CD4-positive, alpha-beta T cell (primary cell): Measurements from ENCODE around the gene PTPRN2. TPM values are rescaled to one million over a fixed set of nuclear protein-coding genes. Genes with fewer than 3 reads are reported as not detected.

Source experiments
- ATAC-seq: fragments of 200-7000 bp; cut with Tn5 transposase; one replicate; pipeline ENCODE4 v1.10.0; 2022; ENCODE audit warnings: mild to moderate bottlenecking; ENCODE audit not compliant: poor library complexity
- CTCF ChIA-PET: fragments of 350-600 bp; sonication (Branson Sonifier 250); formaldehyde crosslinking; loops from one replicate; lab custom pipeline; 2021; ENCODE audit warnings: antibody characterized with exemption, inconsistent platforms; lab: Charles Lee
- POLR2A ChIA-PET: fragments of 350-600 bp; sonication (Branson Sonifier 250); formaldehyde crosslinking; loops from one replicate; lab custom pipeline; 2021; ENCODE audit warnings: antibody characterized with exemption, inconsistent platforms; lab: Charles Lee
- DNase-seq, 14 experiments: peaks; one replicate each; pipeline ENCODE4 v3.0.0-alpha.2; 2013 to 2020; ENCODE audit warnings: mixed read lengths in 2 of 14
- H3K27ac ChIP-seq, 2 donors: one replicate each; pipeline versions ENCODE4 v1.5.1 to v1.7.0; 2013; ENCODE audit warnings: low read length in 2 of 2, low read depth in 1 of 2, mild to moderate bottlenecking in 1 of 2
- H3K27me3 ChIP-seq, 2 experiments: 1 replicate in 1 of 2; 2 replicates in 1 of 2; pipeline versions ENCODE4 v1.6.1 to v1.7.0; 2013; ENCODE audit warnings: low read length in 2 of 2, control low read depth in 1 of 2, mild to moderate bottlenecking in 1 of 2, moderate library complexity in 1 of 2; ENCODE audit not compliant: insufficient read depth in 2 of 2, control insufficient read depth in 1 of 2
- H3K36me3 ChIP-seq: one replicate; pipeline ENCODE4 v1.6.1; 2013; ENCODE audit warnings: low read length, control low read depth; ENCODE audit not compliant: insufficient read depth
- H3K4me1 ChIP-seq: one replicate; pipeline ENCODE4 v1.6.1; 2013; ENCODE audit warnings: low read length, control low read depth; ENCODE audit not compliant: insufficient read depth
- H3K4me3 ChIP-seq: one replicate; pipeline ENCODE4 v1.5.1; 2013; ENCODE audit warnings: mild to moderate bottlenecking, low read length, moderate library complexity
- H3K9me3 ChIP-seq, 2 experiments: 1 replicate in 1 of 2; 2 replicates in 1 of 2; pipeline versions ENCODE4 v1.6.1 to v1.7.0; 2013; ENCODE audit warnings: low read length in 2 of 2, mild to moderate bottlenecking in 2 of 2, control low read depth in 1 of 2, moderate library complexity in 1 of 2; ENCODE audit not compliant: control insufficient read depth in 1 of 2, insufficient read depth in 1 of 2
- H3K27ac Mint-ChIP-seq: one replicate; pipeline ENCODE4 v1.8.0; 2020; ENCODE audit warnings: mixed read lengths
- H3K27me3 Mint-ChIP-seq: one replicate; pipeline ENCODE4 v1.8.0; 2021; ENCODE audit warnings: mixed read lengths
- H3K36me3 Mint-ChIP-seq: one replicate; pipeline ENCODE4 v1.8.0; 2021; ENCODE audit warnings: low read depth, mixed read lengths
- H3K4me1 Mint-ChIP-seq: one replicate; pipeline ENCODE4 v1.8.0; 2021; ENCODE audit warnings: low read depth, mixed read lengths
- H3K4me3 Mint-ChIP-seq: one replicate; pipeline ENCODE4 v1.8.0; 2020; ENCODE audit warnings: mild to moderate bottlenecking, mixed read lengths
- H3K9me3 Mint-ChIP-seq: one replicate; pipeline ENCODE4 v1.8.0; 2020; ENCODE audit warnings: mixed read lengths
- intact Hi-C, 2 experiments: fragments of 100-400 bp; cut with DNase I in 1 of 2; cut with micrococcal nuclease in 1 of 2; formaldehyde crosslinking; loops; one replicate each; pipeline versions ENCODE4 v1.15.1 to v1.9.0; 2023 to 2025; cut with DNase I, micrococcal nuclease
- total RNA-seq, 174 experiments: library from RNA in 2 of 174; stranded (reverse) in 2 of 174; gene quantifications; one replicate each; pipeline ENCODE4 v1.2.3 and lab custom pipeline; 2021 to 2026
- TF ChIP-seq, protein P1 (sequence below): fragments of 200-600 bp; IDR thresholded peaks from one replicate; pipeline ENCODE4 v1.8.0; 2022; ENCODE audit warnings: antibody characterized with exemption, mild to moderate bottlenecking

PTPRN2 gene
- total RNA-seq, 2 experiments from 2014 or later: 0.34 to 0.44 TPM

DNA sequence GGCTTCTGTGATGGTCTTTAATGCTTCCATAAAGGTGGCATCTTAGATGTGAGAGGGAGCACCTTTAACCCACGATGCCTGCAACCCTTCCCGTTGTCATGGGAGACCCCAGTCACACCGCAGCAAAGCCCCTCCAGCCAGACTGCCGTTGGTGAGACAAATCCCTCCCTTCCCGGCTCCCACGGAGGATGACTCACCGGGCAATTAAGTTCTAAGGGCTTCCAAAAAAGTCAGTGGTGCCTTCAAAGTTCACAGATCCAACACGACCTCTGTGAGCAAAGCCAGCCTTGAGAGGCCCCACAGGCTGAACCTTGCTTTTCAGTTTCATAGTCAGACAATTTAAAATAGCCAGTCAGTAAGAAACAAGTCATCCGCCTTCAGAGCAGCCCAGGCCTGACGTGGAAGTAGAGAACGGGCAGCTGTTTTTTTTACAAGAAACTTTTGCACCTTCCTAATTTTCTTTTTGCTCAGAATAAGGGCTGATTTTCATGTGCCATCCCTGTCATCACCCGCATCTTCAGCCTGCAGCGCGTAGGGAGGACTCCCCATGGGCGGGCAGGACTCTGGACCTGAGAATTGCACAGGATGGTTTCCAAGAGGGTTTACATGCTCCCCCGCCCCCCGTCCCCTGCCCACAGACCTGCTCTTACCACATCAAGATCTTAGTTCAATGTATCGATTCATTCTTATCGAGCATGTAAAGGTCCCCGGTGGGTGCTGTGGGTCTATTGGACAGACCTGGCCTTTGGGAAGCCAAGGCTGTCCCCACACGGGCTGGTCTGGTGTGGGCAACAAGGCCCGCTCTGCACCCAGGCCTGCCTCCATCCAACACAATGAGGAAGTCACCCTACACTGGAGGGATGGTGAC, 916.9 kb downstream of the PTPRN2 start:
- DNase-seq: peak in 1 of 14 experiments; percentile 31
- intact Hi-C loops: no loop called here
- peaks cover 37% of the 10 kb centered on the region for H3K27me3 Mint-ChIP-seq
- ChIA-PET CTCF (no interaction called here), POLR2A (no interaction called here)
- TF ChIP-seq, protein P1, sequence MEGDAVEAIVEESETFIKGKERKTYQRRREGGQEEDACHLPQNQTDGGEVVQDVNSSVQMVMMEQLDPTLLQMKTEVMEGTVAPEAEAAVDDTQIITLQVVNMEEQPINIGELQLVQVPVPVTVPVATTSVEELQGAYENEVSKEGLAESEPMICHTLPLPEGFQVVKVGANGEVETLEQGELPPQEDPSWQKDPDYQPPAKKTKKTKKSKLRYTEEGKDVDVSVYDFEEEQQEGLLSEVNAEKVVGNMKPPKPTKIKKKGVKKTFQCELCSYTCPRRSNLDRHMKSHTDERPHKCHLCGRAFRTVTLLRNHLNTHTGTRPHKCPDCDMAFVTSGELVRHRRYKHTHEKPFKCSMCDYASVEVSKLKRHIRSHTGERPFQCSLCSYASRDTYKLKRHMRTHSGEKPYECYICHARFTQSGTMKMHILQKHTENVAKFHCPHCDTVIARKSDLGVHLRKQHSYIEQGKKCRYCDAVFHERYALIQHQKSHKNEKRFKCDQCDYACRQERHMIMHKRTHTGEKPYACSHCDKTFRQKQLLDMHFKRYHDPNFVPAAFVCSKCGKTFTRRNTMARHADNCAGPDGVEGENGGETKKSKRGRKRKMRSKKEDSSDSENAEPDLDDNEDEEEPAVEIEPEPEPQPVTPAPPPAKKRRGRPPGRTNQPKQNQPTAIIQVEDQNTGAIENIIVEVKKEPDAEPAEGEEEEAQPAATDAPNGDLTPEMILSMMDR: no peak
- no peaks in the 10 kb centered on the region for H3K36me3 Mint-ChIP-seq
- H3K4me3 Mint-ChIP-seq: no peak overlapping the region
- H3K27me3 ChIP-seq: peaks cover 6 to 11% of the 10 kb centered on the region in 2 experiments
- no peaks in the 10 kb centered on the region for H3K9me3 Mint-ChIP-seq
- H3K4me3 ChIP-seq: no peak overlapping the region
- H3K27ac ChIP-seq: no peak overlapping the region
- no peak for ATAC-seq
- no peak overlapping the region for H3K27ac Mint-ChIP-seq
- H3K4me1 ChIP-seq: peaks cover 19% of the 10 kb centered on the region
- H3K4me1 Mint-ChIP-seq: peaks cover 28% of the 10 kb centered on the region
- peaks cover 0 to 14% of the 10 kb centered on the region in 2 experiments for H3K9me3 ChIP-seq
- H3K36me3 ChIP-seq: no peaks in the 10 kb centered on the region

DNA sequence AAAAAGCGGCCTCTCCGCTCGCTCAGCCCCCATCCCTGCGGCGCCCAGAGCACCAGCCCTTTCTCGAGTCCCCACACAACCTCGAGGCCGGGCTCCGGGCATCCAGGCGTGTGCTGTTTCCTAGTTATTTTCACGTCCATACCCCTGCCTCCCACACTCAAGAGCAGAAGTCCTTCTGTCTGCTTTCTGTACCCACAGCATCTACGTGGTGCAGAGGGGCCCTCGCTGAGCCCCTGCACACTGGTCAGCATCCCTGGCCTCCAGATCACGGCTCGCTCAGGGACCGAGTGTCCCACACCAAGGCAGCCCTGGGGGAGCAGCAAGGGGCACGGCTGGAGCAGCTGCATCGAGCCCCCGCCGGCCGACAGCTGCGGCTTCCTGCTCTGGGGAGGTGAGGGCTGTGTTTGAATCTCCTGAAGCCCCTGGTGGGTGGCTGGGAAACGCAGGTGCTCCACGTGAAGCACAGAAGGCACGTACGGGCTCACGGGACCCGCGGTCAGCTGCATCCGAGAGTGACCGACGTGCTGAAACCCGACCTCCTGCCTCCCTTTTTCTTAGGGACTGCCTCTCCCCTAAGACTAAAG, 917.8 kb downstream of the PTPRN2 start:
- Mint-ChIP-seq H3K4me1 (peaks cover 28% of the 10 kb centered on the region), H3K27ac (no peak overlapping the region), H3K4me3 (no peak overlapping the region), H3K9me3 (no peaks in the 10 kb centered on the region), H3K27me3 (peaks cover 29% of the 10 kb centered on the region), H3K36me3 (no peaks in the 10 kb centered on the region)
- no peak for ATAC-seq
- peak in 2 of 14 experiments; percentile 28 to 29 for DNase-seq
- H3K9me3 ChIP-seq: peaks cover 0 to 21% of the 10 kb centered on the region in 2 experiments
- no peak overlapping the region for H3K27ac ChIP-seq
- H3K4me1 ChIP-seq: peaks cover 19% of the 10 kb centered on the region
- ChIA-PET CTCF (no interaction called here), POLR2A (no interaction called here)
- H3K27me3 ChIP-seq: peaks cover 6 to 11% of the 10 kb centered on the region in 2 experiments
- intact Hi-C loops: loop anchor here in 1 of 2 experiments (5.0 kb wide), 1 partner anchor 58 kb away; no protein-coding TSS in a partner anchor
- H3K36me3 ChIP-seq: no peaks in the 10 kb centered on the region
- TF ChIP-seq, protein P1: no peak
- no peak overlapping the region for H3K4me3 ChIP-seq

DNA sequence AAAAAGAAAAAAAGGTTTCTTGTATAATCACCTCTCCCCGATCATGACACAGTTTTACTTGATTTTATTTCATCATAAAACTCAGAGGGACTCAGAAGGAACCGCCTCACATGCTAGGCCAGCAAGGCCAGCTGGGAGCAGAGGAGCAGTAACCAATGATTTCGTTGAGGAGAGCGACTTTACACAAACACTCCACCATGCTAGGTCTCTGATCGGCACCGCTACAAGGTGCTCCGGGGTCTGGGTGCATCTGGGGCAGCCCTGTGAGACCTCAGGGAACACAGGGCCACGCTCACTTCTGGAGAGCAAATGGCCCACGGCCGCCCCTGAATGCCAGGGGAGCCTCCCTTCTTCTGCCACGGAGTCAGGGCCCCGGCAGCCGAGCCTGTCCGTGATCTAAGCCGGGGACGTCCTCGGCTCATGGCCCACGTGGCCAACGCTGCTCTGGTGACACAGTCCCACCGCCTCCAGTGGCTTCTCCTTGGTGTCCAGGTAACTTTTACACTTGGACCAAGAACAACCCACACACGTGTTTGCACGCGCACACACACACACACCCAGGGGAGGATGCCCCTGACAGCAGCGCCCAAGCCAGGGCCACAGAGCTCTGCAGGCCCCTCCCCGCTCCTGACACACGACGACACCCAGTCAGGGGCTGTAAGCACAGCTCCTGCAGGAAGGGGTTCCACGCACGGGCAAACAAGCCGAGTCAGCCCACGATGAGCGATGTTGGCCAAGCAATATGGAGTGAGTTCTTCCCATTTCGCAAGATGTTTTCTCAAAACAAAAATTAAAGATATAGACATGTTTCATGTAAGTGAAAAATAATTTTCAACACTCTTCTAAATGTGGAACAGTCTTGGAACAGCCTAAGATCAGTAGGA, 918.5 kb downstream of the PTPRN2 start:
- peaks cover 0 to 25% of the 10 kb centered on the region in 2 experiments for H3K9me3 ChIP-seq
- Mint-ChIP-seq H3K27me3 (peaks cover 24% of the 10 kb centered on the region), H3K27ac (no peak overlapping the region), H3K9me3 (no peaks in the 10 kb centered on the region), H3K4me1 (peaks cover 28% of the 10 kb centered on the region), H3K4me3 (peak overlapping the region; percentile 3), H3K36me3 (no peaks in the 10 kb centered on the region)
- ATAC-seq (no peak), DNase-seq (no peak)
- no peak overlapping the region for H3K27ac ChIP-seq
- TF ChIP-seq, protein P1: no peak
- H3K4me3 ChIP-seq: no peak overlapping the region
- no peaks in the 10 kb centered on the region for H3K36me3 ChIP-seq
- H3K4me1 ChIP-seq: peaks cover 19% of the 10 kb centered on the region
- CTCF ChIA-PET: no interaction called here
- peaks cover 6 to 11% of the 10 kb centered on the region in 2 experiments for H3K27me3 ChIP-seq
- intact Hi-C loops: loop anchor here in 1 of 2 experiments (5.0 kb wide), 1 partner anchor 57 kb away; no protein-coding TSS in a partner anchor
- POLR2A ChIA-PET: no interaction called here
